Subcutaneous adipose tissue (tissue), 4 donors: ENCODE measurements around the gene METTL25B. TPM values are rescaled to one million over a fixed set of nuclear protein-coding genes. Genes with fewer than 3 reads are reported as not detected.

Source experiments
- CTCF ChIP-seq: fragments of 450-650 bp; IDR thresholded peaks from one replicate; pipeline ENCODE4 v1.5.1; 2016; ENCODE audit warnings: low read depth, mild to moderate bottlenecking, control low read depth, antibody characterized with exemption, moderate library complexity
- total RNA-seq, 4 donors: library from RNA; depleted of rRNA; stranded (reverse); fragments of >200 nt; gene quantifications; one replicate each; pipeline ENCODE4 v1.1.0, GENCODE V29; 2016

Gene METTL25B
- total RNA-seq, 4 donors from 2014 or later: 20.5 to 29.2 (median 23.0) TPM

- TF ChIP-seq CTCF: no peak
These were observed 20.7 kb upstream of the METTL25B start for GRCh38 chr1:156707417-156708217.

DNA sequence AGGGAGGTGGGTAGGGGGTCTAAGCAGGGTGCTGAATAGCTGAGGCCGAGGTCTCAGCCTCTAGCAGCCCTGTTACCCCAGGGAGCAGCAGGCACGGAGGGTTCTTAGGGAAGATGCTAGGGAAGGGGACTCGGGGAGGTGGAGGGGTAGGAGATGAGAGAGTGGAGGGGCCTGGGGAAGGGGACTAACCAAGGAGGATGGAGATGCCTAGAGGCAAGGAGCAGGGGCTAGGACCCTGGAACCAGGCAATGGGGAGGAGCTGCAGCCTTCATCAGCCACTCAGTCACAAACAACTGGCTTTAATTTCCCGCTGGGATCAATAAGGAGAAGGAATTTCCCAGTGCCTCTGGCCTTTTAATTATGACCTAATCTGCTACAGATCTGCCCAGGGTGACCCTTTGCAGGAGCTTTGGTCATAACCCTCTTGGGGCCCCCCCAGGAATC, 20.0 kb upstream of the METTL25B start:
- TF ChIP-seq CTCF: no peak

DNA sequence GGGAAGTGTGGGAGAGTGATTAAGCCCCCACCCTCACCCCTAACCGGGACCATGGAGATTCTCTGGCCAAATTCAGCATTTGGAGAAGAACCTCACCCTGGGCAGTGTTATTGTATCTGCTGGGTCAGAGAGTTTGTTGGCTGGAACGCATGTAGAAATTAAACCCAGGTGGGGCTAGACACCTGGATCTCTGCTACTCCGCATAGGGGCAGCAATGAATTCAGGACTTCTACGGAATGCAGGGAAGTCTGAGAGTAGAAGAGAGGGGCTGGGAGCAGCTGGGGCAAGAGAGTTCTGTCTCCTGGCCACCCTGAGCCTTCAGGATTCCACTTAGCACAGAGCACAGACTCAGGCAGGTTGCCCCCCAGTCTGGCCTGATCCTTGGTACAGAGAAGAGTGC, 19.2 kb upstream of the METTL25B start:
- TF ChIP-seq CTCF: no peak

GRCh38 chr1:156709757-156710489, 18.3 kb upstream of the METTL25B start:
- TF ChIP-seq CTCF: no peak

DNA sequence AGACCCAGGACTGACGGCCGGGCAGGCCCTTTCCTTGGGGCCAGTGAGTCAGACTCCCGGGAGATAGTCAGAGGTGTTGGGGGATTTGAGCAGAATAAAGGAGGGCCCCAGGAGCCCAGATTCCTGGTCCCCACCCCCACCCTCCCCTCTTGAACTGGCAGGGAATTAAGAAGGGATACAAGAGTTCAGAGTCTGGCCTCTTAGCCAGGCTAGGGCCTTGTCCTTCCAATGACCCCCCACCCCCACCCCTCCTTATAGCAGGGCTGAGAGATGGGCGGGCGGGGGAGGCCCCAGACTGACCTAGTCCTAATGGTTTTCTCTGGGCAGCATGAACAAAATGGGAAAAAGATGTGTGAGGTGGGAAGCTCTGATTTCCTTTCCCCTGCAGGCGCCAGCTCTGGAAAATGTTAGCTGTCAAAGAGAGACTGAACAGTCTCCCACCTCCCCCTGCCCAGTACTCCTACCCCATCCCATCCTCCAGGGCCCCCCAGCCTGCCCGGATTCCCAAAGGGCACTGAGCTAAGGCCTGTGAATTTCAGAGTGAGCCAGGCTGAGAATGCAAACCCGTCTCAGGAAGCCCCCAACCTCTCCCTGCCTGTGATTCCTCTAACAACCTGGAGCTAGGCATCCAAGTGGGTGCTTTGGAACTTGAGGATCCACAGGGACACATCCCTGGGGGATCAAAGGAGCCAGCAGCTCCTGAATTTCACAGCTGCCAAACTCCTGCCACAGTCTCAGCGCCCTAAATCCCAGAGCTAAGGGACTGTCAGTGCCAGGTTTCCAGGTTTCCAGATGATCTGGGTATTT, 17.1 kb upstream of the METTL25B start:
- TF ChIP-seq CTCF: no peak

DNA sequence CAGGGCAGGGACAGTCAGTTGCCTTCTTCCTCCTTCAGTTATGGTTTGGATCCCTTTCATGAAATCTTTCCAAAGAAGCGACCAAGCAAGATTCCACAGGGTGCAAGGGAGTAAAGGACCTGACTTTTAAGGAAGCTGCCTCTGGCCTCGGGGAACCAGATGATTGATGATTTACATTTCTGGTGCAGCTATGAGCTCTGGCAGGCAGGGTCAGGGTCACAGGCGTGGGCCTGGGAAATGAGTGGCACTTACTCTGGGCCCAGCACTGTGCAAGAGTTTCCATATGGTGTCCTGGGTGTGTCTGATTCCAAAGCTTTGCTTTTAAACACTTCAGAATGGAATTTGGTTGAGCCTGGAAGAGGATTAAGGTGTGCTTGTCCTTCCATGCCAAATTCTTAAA, 15.6 kb upstream of the METTL25B start:
- no peak for TF ChIP-seq CTCF

DNA sequence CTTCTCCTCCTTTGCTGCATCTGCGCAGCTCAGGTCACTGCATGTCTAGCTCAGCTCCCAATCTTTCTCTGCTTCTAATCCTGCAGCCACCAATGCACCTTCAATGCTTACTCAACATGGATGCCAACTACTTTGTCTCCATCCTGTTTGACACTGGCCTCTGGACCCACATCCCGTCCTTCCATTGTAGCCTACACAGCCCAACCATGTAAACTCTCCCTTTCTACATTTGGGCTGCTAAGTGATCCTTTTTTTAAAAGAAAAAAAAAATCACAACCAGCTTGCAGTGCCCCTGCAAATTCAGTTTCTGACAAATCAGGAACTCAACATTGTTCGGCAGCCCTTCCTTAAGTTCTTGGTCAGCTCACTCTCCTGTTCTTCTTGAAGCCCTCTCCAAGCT, 13.4 kb upstream of the METTL25B start:
- TF ChIP-seq CTCF: no peak
